GM23248 (cell line): ENCODE data around the gene SH3RF1.

ENCODE experiments used
- EZH2 ChIP-seq: fragments of 200-600 bp; sonication (generic); IDR thresholded peaks from 2 replicates; pipeline ENCODE4 v1.6.1; 2018; ENCODE audit warnings: antibody characterized with exemption, mild to moderate bottlenecking; ENCODE audit not compliant: insufficient read depth, poor library complexity, severe bottlenecking
- EZH2phosphoT487 ChIP-seq: fragments of 200-600 bp; sonication (generic); IDR thresholded peaks from 2 replicates; pipeline ENCODE4 v1.6.1; 2018; ENCODE audit warnings: antibody characterized with exemption, moderate library complexity, mild to moderate bottlenecking, low read depth; ENCODE audit not compliant: insufficient read depth

GRCh38 chr4:169269916-169270809 is 593 bp downstream of the SH3RF1 start:
- TF ChIP-seq EZH2phosphoT487 (no peak), EZH2 (no peak)
